Osteocyte (in vitro differentiated cells): Measurements from ENCODE around the gene SCN11A. TPM values are rescaled to one million over a fixed set of nuclear protein-coding genes. Genes with fewer than 3 reads are reported as not detected.

Experiments
- DNase-seq: peaks from one replicate; pipeline ENCODE4 v3.0.0; 2021; ENCODE audit warnings: mixed read lengths; ENCODE audit not compliant: unreplicated experiment; ENCODE audit errors: extremely low spot score
- H3K27ac Mint-ChIP-seq: one replicate; pipeline ENCODE4 v1.8.0; 2021; ENCODE audit warnings: mild to moderate bottlenecking, mixed read lengths; ENCODE audit not compliant: unreplicated experiment
- H3K27me3 Mint-ChIP-seq: one replicate; pipeline ENCODE4 v1.8.0; 2021; ENCODE audit warnings: mixed read lengths; ENCODE audit not compliant: unreplicated experiment
- H3K36me3 Mint-ChIP-seq: one replicate; pipeline ENCODE4 v1.8.0; 2021; ENCODE audit warnings: mixed read lengths; ENCODE audit not compliant: unreplicated experiment
- H3K4me1 Mint-ChIP-seq: one replicate; pipeline ENCODE4 v1.8.0; 2021; ENCODE audit warnings: mixed read lengths; ENCODE audit not compliant: unreplicated experiment
- H3K4me3 Mint-ChIP-seq: one replicate; pipeline ENCODE4 v1.8.0; 2021; ENCODE audit warnings: mild to moderate bottlenecking, moderate library complexity, mixed read lengths; ENCODE audit not compliant: unreplicated experiment
- H3K9me3 Mint-ChIP-seq: one replicate; pipeline ENCODE4 v1.8.0; 2021; ENCODE audit warnings: mixed read lengths; ENCODE audit not compliant: unreplicated experiment
- CTCF ChIP-seq: fragments of 200-600 bp; sonication (generic); IDR thresholded peaks from 2 replicates; pipeline ENCODE4 v1.5.0; 2021; ENCODE audit warnings: antibody characterized with exemption, mild to moderate bottlenecking, moderate library complexity
- total RNA-seq: library from RNA; stranded (reverse); gene quantifications from 2 replicates; pipeline ENCODE4 v1.2.1, GENCODE V29; 2021

SCN11A gene
- total RNA-seq, 1 donor from 2014 or later: 0.08 TPM

GRCh38 chr3:39056151-39056550 is 4.4 kb upstream of the SCN11A start:
- Mint-ChIP-seq H3K4me3 (no peak overlapping the region), H3K27me3 (no peaks in the 10 kb centered on the region), H3K9me3 (no peaks in the 10 kb centered on the region), H3K27ac (no peak overlapping the region), H3K36me3 (no peaks in the 10 kb centered on the region), H3K4me1 (peaks cover 27% of the 10 kb centered on the region)
- no peak for DNase-seq
- no peak for TF ChIP-seq CTCF

- no peak for DNase-seq
- TF ChIP-seq CTCF: no peak
- peaks cover 14% of the 10 kb centered on the region for H3K27me3 Mint-ChIP-seq
- no peaks in the 10 kb centered on the region for H3K9me3 Mint-ChIP-seq
- no peak overlapping the region for H3K27ac Mint-ChIP-seq
- no peak overlapping the region for H3K4me3 Mint-ChIP-seq
- H3K36me3 Mint-ChIP-seq: no peaks in the 10 kb centered on the region
- H3K4me1 Mint-ChIP-seq: peaks cover 24% of the 10 kb centered on the region
Observed at GRCh38 chr3:39053696-39054095, 2.0 kb upstream of the SCN11A start.

DNA sequence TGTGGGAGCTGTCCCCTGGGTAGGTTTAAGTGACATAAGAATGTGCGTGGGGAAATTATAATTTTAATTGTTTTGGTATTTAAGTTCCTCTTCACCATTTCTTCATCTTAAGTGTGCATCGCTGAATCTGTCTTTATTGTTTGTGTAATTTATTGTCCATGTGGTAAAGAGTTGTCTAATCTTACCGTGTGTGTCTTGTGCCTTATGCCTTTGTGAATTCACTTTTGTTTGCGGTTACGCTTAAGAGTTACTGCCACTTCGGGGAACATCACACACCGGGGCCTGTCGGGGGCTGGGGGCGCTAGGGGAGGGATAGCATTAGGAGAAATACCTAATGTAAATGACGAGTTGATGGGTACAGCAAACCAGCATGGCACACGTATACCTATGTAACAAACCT is 839 bp upstream of the SCN11A start:
- no peak for TF ChIP-seq CTCF
- Mint-ChIP-seq H3K36me3 (no peaks in the 10 kb centered on the region), H3K4me1 (peaks cover 24% of the 10 kb centered on the region), H3K4me3 (peak overlapping the region; percentile 94), H3K27me3 (peaks cover 23% of the 10 kb centered on the region), H3K27ac (no peak overlapping the region), H3K9me3 (no peaks in the 10 kb centered on the region)
- DNase-seq: no peak

DNA sequence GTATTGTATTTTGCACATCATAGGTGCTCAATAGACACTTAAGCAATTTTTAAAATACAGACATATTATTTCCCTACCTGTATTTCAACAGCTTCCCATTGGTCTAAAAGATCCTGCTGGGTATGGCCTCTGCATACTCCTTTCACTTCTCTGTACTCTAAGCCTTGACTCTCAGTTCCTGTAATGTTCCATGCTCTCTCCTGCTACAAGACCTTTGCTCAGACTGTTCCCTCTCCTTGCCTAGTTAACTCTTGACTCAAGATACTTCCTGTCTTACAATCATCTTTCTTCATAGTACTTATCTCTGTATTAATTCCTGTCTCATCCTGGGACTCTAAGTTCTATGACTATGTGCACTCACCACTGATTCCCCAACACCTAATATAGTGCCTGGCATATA is 1.7 kb downstream of the SCN11A start:
- TF ChIP-seq CTCF: no peak
- no peaks in the 10 kb centered on the region for H3K36me3 Mint-ChIP-seq
- no peak overlapping the region for H3K27ac Mint-ChIP-seq
- H3K9me3 Mint-ChIP-seq: no peaks in the 10 kb centered on the region
- H3K27me3 Mint-ChIP-seq: peaks cover 37% of the 10 kb centered on the region
- DNase-seq: no peak
- H3K4me3 Mint-ChIP-seq: no peak overlapping the region
- H3K4me1 Mint-ChIP-seq: peaks cover 11% of the 10 kb centered on the region

- peaks cover 3% of the 10 kb centered on the region for H3K36me3 Mint-ChIP-seq
- no peak for TF ChIP-seq CTCF
- no peak overlapping the region for H3K4me3 Mint-ChIP-seq
- peaks cover 17% of the 10 kb centered on the region for H3K9me3 Mint-ChIP-seq
- H3K27me3 Mint-ChIP-seq: peaks cover 17% of the 10 kb centered on the region
- no peak overlapping the region for H3K27ac Mint-ChIP-seq
- no peaks in the 10 kb centered on the region for H3K4me1 Mint-ChIP-seq
- no peak for DNase-seq
Observed at GRCh38 chr3:39038165-39038564, 13.6 kb downstream of the SCN11A start.
